H9 (cell line): ENCODE results near the gene CAPN6. TPM values are rescaled to one million over a fixed set of nuclear protein-coding genes. Genes with fewer than 3 reads are reported as not detected.
A peak's percentile ranks its signal among the peaks of the same experiment; 100 is the strongest.

ENCODE experiments used
- DNase-seq: peaks from one replicate; pipeline ENCODE4 v3.0.0-alpha.2; 2017
- H2AFZ ChIP-seq: one replicate; pipeline ENCODE4 v1.6.1; 2013; ENCODE audit warnings: mild to moderate bottlenecking, low read length, control low read depth, moderate library complexity
- H2AK5ac ChIP-seq: 2 replicates; pipeline ENCODE4 v1.6.1; 2013; ENCODE audit warnings: low read length, control low read depth, mixed read lengths; ENCODE audit not compliant: insufficient read length
- H2BK120ac ChIP-seq: one replicate; pipeline ENCODE4 v1.6.1; 2013; ENCODE audit warnings: low read depth, mild to moderate bottlenecking, low read length, control low read depth, inconsistent platforms; ENCODE audit not compliant: poor library complexity, severe bottlenecking
- H2BK12ac ChIP-seq: 2 replicates; pipeline ENCODE4 v1.6.1; 2013; ENCODE audit warnings: low read length, control low read depth, mixed read lengths, low read depth; ENCODE audit not compliant: insufficient read length
- H2BK15ac ChIP-seq: 2 replicates; pipeline ENCODE4 v1.6.1; 2013; ENCODE audit warnings: low read depth, low read length, control low read depth
- H2BK20ac ChIP-seq: one replicate; pipeline ENCODE4 v1.6.1; 2013; ENCODE audit warnings: low read depth, mild to moderate bottlenecking, low read length, control low read depth, inconsistent platforms; ENCODE audit not compliant: poor library complexity, severe bottlenecking
- H2BK5ac ChIP-seq: 2 replicates; pipeline ENCODE4 v1.6.1; 2013; ENCODE audit warnings: low read length, control low read depth, mixed read lengths; ENCODE audit not compliant: insufficient read length
- H3K14ac ChIP-seq: 2 replicates; pipeline ENCODE4 v1.6.1; 2013; ENCODE audit warnings: low read length, control low read depth; ENCODE audit not compliant: insufficient read depth
- H3K18ac ChIP-seq: 2 replicates; pipeline ENCODE4 v1.6.1; 2013; ENCODE audit warnings: low read depth, mild to moderate bottlenecking, mixed read lengths, low read length, control low read depth; ENCODE audit not compliant: insufficient read length
- H3K23ac ChIP-seq: 2 replicates; pipeline ENCODE4 v1.6.1; 2013; ENCODE audit warnings: low read length, control low read depth, mixed read lengths, low read depth; ENCODE audit not compliant: insufficient read length
- H3K23me2 ChIP-seq: 2 replicates; pipeline ENCODE4 v1.6.1; 2013; ENCODE audit warnings: low read depth, mild to moderate bottlenecking, mixed read lengths, low read length, control low read depth; ENCODE audit not compliant: insufficient read length, poor library complexity, severe bottlenecking
- H3K27ac ChIP-seq: 2 replicates; pipeline ENCODE4 v1.5.1; 2013; ENCODE audit warnings: low read length, control low read depth, mixed read lengths, low read depth; ENCODE audit not compliant: insufficient read length
- H3K27me3 ChIP-seq: 2 replicates; pipeline ENCODE4 v1.6.1; 2013; ENCODE audit warnings: low read length, control low read depth, inconsistent platforms; ENCODE audit not compliant: insufficient read depth
- H3K4ac ChIP-seq: 2 replicates; pipeline ENCODE4 v1.6.1; 2013; ENCODE audit warnings: low read depth, mild to moderate bottlenecking, control low read depth, inconsistent platforms, low read length, moderate library complexity
- H3K4me1 ChIP-seq: 2 replicates; pipeline ENCODE4 v1.6.1; 2013; ENCODE audit warnings: low read length, control low read depth, inconsistent platforms; ENCODE audit not compliant: insufficient read depth
- H3K4me2 ChIP-seq: 2 replicates; pipeline ENCODE4 v1.6.1; 2013; ENCODE audit warnings: low read length, control low read depth, mixed read lengths; ENCODE audit not compliant: insufficient read length, insufficient read depth
- H3K56ac ChIP-seq: 2 replicates; pipeline ENCODE4 v1.6.1; 2013; ENCODE audit warnings: low read depth, mild to moderate bottlenecking, mixed read lengths, low read length, control low read depth; ENCODE audit not compliant: insufficient read length
- H3K79me1 ChIP-seq: 2 replicates; pipeline ENCODE4 v1.6.1; 2013; ENCODE audit warnings: low read depth, mild to moderate bottlenecking, moderate library complexity, low read length, control low read depth, inconsistent platforms; ENCODE audit not compliant: insufficient read depth, poor library complexity, severe bottlenecking
- H3K79me2 ChIP-seq: 2 replicates; pipeline ENCODE4 v1.6.1; 2013; ENCODE audit warnings: low read length, control low read depth, inconsistent platforms; ENCODE audit not compliant: insufficient read depth
- H3K9ac ChIP-seq: 2 replicates; pipeline ENCODE4 v1.6.1; 2013; ENCODE audit warnings: low read length, control low read depth, mixed read lengths; ENCODE audit not compliant: insufficient read length; ENCODE audit errors: extremely low read depth
- H3K9me3 ChIP-seq: one replicate; pipeline ENCODE4 v1.6.1; 2013; ENCODE audit warnings: low read depth, low read length, inconsistent platforms; ENCODE audit not compliant: control insufficient read depth
- H3T11ph ChIP-seq: one replicate; pipeline ENCODE4 v1.6.1; 2013; ENCODE audit warnings: mild to moderate bottlenecking, low read length, control low read depth, inconsistent platforms
- H4K20me1 ChIP-seq: one replicate; pipeline ENCODE4 v1.6.1; 2013; ENCODE audit not compliant: control insufficient read depth, insufficient read length, insufficient read depth
- H4K5ac ChIP-seq: 2 replicates; pipeline ENCODE4 v1.6.1; 2013; ENCODE audit warnings: low read depth, mild to moderate bottlenecking, mixed read lengths, low read length, control low read depth; ENCODE audit not compliant: insufficient read length
- H4K8ac ChIP-seq: replicated peaks from 2 replicates; pipeline ENCODE4 v1.6.1; 2013; ENCODE audit warnings: low read length, control low read depth, mixed read lengths, low read depth; ENCODE audit not compliant: insufficient read length
- H4K91ac ChIP-seq: 2 replicates; pipeline ENCODE4 v1.6.1; 2013; ENCODE audit warnings: low read depth, mild to moderate bottlenecking, moderate library complexity, mixed read lengths, low read length, control low read depth; ENCODE audit not compliant: insufficient read length
- H3K27ac Mint-ChIP-seq, 3 experiments: 2 replicates in 2 of 3; 3 replicates in 1 of 3; pipeline ENCODE4 v1.8.0; 2020 to 2021; ENCODE audit warnings: mixed read lengths in 3 of 3, mild to moderate bottlenecking in 1 of 3, moderate library complexity in 1 of 3
- H3K27me3 Mint-ChIP-seq: 2 replicates; pipeline ENCODE4 v1.8.0; 2021; ENCODE audit warnings: low read depth, mild to moderate bottlenecking, moderate library complexity, mixed read lengths
- H3K36me3 Mint-ChIP-seq, 3 experiments: 2 replicates in 2 of 3; 3 replicates in 1 of 3; pipeline ENCODE4 v1.8.0; 2020 to 2021; ENCODE audit warnings: low read depth in 3 of 3, mixed read lengths in 3 of 3; ENCODE audit not compliant: insufficient read depth in 1 of 3
- H3K4me1 Mint-ChIP-seq, 2 experiments: 2 replicates each; pipeline ENCODE4 v1.8.0; 2020; ENCODE audit warnings: mixed read lengths in 2 of 2
- H3K4me3 Mint-ChIP-seq, 2 experiments: 2 replicates in 1 of 2; 3 replicates in 1 of 2; pipeline ENCODE4 v1.8.0; 2020 to 2021; ENCODE audit warnings: mild to moderate bottlenecking in 2 of 2, mixed read lengths in 2 of 2, moderate library complexity in 1 of 2
- H3K9me3 Mint-ChIP-seq, 2 experiments: 2 replicates in 1 of 2; 3 replicates in 1 of 2; pipeline ENCODE4 v1.8.0; 2020; ENCODE audit warnings: mild to moderate bottlenecking in 2 of 2, mixed read lengths in 2 of 2, moderate library complexity in 1 of 2
- CTCF ChIP-seq: fragments of 200-600 bp; sonication (generic); conservative IDR thresholded peaks from 3 replicates; pipeline ENCODE4 v1.8.0; 2021; ENCODE audit warnings: antibody characterized with exemption, mild to moderate bottlenecking
- WGBS: extraction: QIAGEN DNeasy Blood & Tissue Kit; methylation state at CpG from one replicate; pipeline ENCODE4 v1.1.7; 2013; ENCODE audit warnings: missing lambda C conversion rate, low lambda C conversion rate, mixed read lengths; ENCODE audit not compliant: insufficient read length; ENCODE audit errors: extremely low coverage; 5-methylcytosine and 5-hydroxymethylcytosine counted together
- total RNA-seq: library from RNA; stranded (reverse); gene quantifications from 2 replicates; pipeline ENCODE4 v1.2.1, GENCODE V29; 2021

Gene CAPN6
- total RNA-seq, 1 experiment from 2014 or later: 7.2 TPM

GRCh38 chrX:111257733-111258132, 12.6 kb downstream of the CAPN6 start:
- no peak for DNase-seq
- H2BK15ac ChIP-seq: no peak overlapping the region
- H3K79me2 ChIP-seq: no peaks in the 10 kb centered on the region
- no peak overlapping the region for H3K27ac Mint-ChIP-seq
- no peaks in the 10 kb centered on the region for H3K79me1 ChIP-seq
- H2BK12ac ChIP-seq: peak overlapping the region; percentile 29
- H3K18ac ChIP-seq: no peak overlapping the region
- no peak overlapping the region for H3T11ph ChIP-seq
- H3K4ac ChIP-seq: no peak overlapping the region
- no peak overlapping the region for H4K91ac ChIP-seq
- no peak overlapping the region for H4K5ac ChIP-seq
- H3K4me2 ChIP-seq: no peak overlapping the region
- no peak for TF ChIP-seq CTCF
- WGBS: no CpG with 5 or more reads among the region's 3 CpGs
- no peak overlapping the region for H4K8ac ChIP-seq
- H3K23ac ChIP-seq: no peak overlapping the region
- H3K9me3 Mint-ChIP-seq: no peaks in the 10 kb centered on the region
- peaks cover 9 to 13% of the 10 kb centered on the region in 2 experiments for H3K4me1 Mint-ChIP-seq
- H3K27me3 ChIP-seq: no peaks in the 10 kb centered on the region
- no peak overlapping the region for H3K9ac ChIP-seq
- no peak overlapping the region for H2BK5ac ChIP-seq
- H3K23me2 ChIP-seq: no peaks in the 10 kb centered on the region
- H4K20me1 ChIP-seq: no peaks in the 10 kb centered on the region
- no peaks in the 10 kb centered on the region for H3K27me3 Mint-ChIP-seq
- H3K4me3 Mint-ChIP-seq: no peak overlapping the region
- no peaks in the 10 kb centered on the region for H3K36me3 Mint-ChIP-seq
- H2BK120ac ChIP-seq: no peak overlapping the region
- no peaks in the 10 kb centered on the region for H3K9me3 ChIP-seq
- H2AFZ ChIP-seq: no peak overlapping the region
- H3K27ac ChIP-seq: no peak overlapping the region
- no peak overlapping the region for H3K14ac ChIP-seq
- H3K4me1 ChIP-seq: peaks cover 4% of the 10 kb centered on the region; the same call in 1 of the 2 replicates
- H2BK20ac ChIP-seq: no peak overlapping the region
- H3K56ac ChIP-seq: no peak overlapping the region
- H2AK5ac ChIP-seq: no peak overlapping the region
